ENCODE data around the gene ATRNL1. TPM values are rescaled to one million over a fixed set of nuclear protein-coding genes. Genes with fewer than 3 reads are reported as not detected.

Gene ATRNL1
- total RNA-seq, 2 experiments from 2014 or later, result 0.21 TPM; not detected in 1

DNA sequence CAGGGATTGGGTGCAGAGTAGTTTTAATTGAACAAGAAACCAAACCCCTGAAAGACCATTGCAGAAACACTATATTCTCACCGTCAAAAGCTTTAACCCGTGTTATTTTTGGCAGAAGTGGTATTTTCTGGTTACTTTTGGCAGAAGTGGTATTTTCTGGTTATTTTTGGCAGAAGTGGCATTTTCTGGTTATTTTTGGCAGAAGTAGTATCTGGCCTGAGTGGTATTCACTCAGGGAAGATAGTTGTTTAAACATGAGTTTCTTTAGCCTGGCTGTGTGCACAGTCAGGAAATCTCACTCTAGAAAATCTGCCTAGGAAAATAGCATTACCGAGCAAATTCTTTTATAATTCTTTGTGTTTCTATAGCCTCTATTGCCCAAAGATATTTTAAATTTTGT lies 857.2 kb downstream of the ATRNL1 start:
- ChIA-PET CTCF (no interaction called here), POLR2A (no interaction called here)
- Mint-ChIP-seq H3K27ac (no peak overlapping the region), H3K9me3 (ENCODE audit: low read depth) (no peaks in the 10 kb centered on the region), H3K4me3 (no peak overlapping the region), H3K36me3 (ENCODE audit: low read depth) (no peaks in the 10 kb centered on the region), H3K27me3 (no peaks in the 10 kb centered on the region), H3K4me1 (no peaks in the 10 kb centered on the region)
- intact Hi-C loops (cut with DNase I, micrococcal nuclease), result no loop called here
- ATAC-seq (no peak), DNase-seq (no peak)

DNA sequence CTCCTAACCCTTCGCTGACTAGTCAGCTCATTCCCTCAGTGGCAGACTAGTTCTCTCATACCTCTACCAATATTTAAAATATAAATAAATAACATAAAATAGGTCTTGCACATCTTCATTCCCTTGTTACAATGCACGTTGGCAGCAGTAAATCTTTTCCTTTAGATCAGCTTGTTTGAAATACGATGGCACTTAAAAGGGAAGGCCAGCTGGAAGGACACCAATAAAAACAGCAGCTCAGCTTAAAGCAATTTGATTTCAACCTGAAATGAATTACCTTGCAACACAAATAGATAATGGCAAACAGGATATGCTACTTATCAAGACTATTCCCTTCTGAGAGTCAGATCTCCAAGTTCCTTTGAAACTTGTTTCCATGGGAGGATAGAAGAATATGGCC lies 858.1 kb downstream of the ATRNL1 start:
- no peak for DNase-seq
- no peak for ATAC-seq
- Mint-ChIP-seq H3K36me3 (ENCODE audit: low read depth) (no peaks in the 10 kb centered on the region), H3K4me3 (no peak overlapping the region), H3K27me3 (no peaks in the 10 kb centered on the region), H3K4me1 (no peaks in the 10 kb centered on the region), H3K27ac (no peak overlapping the region), H3K9me3 (ENCODE audit: low read depth) (no peaks in the 10 kb centered on the region)
- POLR2A ChIA-PET, result no interaction called here
- CTCF ChIA-PET, result no interaction called here
- intact Hi-C loops (cut with DNase I, micrococcal nuclease), result no loop called here

DNA sequence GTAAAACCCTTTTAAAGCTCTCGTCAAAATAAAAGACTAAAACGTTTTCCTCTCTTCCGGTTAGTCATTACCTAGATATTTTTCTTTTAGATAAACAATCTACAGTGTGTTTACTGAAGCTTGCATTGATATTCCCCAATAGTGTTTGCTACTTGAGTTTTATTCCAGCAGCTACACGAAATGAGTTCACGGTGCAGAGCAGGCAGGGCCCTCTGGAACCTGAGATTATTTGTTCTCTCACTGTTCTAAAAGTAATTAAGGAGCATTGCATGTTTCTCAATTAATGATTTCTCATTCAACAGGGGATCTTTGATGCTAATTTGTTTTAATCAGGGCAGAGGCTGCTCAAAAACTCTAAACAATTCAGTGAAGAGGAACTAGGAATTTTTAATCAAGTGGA lies 860.1 kb downstream of the ATRNL1 start:
- Mint-ChIP-seq H3K36me3 (ENCODE audit: low read depth) (no peaks in the 10 kb centered on the region), H3K4me1 (no peaks in the 10 kb centered on the region), H3K4me3 (no peak overlapping the region), H3K9me3 (ENCODE audit: low read depth) (no peaks in the 10 kb centered on the region), H3K27me3 (no peaks in the 10 kb centered on the region), H3K27ac (no peak overlapping the region)
- DNase-seq (no peak), ATAC-seq (no peak)
- POLR2A ChIA-PET, result no interaction called here
- intact Hi-C loops (cut with DNase I, micrococcal nuclease), result no loop called here
- CTCF ChIA-PET, result interaction anchor here (1.1 kb wide), 1 partner anchor 26 kb away, joined by 4 read pairs; no protein-coding TSS in a partner anchor

DNA sequence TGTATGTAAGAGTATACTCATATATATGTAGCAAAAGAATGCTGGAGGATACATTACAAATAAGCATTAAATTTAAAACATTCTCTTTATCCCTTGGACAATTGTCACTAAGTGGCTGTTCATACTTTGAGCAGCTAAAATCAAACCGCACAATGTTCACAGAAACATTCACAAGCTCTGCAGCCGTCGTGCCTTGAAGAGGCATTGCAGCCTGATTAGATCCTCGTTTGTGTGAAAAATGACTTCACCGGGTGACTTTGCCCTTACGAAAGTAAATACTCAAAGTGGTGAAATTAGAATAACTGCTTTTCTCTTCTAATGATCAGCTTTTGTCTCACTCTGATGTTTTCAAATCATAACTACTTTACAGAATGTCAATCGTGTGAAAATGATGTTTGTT lies 860.8 kb downstream of the ATRNL1 start:
- no peaks in the 10 kb centered on the region for H3K9me3 Mint-ChIP-seq (ENCODE audit: low read depth)
- no peak for ATAC-seq
- H3K4me1 Mint-ChIP-seq, result no peaks in the 10 kb centered on the region
- H3K36me3 Mint-ChIP-seq (ENCODE audit: low read depth), result no peaks in the 10 kb centered on the region
- no peak overlapping the region for H3K27ac Mint-ChIP-seq
- intact Hi-C loops (cut with DNase I, micrococcal nuclease), result no loop called here
- POLR2A ChIA-PET, result no interaction called here
- no peak for DNase-seq
- CTCF ChIA-PET, result no interaction called here
- no peaks in the 10 kb centered on the region for H3K27me3 Mint-ChIP-seq
- no peak overlapping the region for H3K4me3 Mint-ChIP-seq

DNA sequence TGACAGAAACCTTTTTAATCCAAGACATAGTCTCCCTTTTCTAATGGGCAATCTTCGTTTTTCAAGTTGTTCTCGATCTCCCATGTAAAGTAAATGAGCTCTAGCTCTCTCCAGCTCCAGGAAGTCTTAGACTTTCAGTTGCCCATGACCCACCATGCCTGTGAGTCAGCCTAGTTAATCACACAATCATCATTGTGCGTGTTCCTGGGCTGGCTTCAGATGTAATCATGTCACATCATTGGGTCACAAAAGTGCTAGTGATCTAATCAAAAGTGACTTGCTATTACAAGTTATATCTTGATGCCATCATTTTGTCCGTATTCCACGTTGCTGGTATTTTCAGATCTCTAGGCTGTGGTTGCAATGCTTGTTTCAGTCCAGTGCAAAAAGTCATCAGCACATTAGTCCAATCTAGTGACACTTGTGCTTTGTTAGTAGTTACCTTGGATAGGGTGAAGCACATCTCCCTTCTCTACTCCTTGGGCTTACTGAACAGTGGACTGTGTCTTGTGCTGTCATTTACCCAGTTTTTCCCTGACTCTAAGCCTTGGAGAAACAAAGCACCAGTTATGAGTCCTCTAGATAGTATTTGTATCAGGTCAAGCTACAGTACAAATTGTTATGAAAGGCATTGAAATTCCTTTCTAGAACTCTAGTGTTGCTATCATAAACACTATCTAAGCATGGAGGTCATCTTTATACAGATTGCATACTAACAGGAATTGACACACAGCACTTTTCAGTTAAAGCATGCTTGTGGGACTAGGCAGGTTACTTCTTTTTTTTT lies 863.3 kb downstream of the ATRNL1 start:
- H3K27me3 Mint-ChIP-seq, result no peaks in the 10 kb centered on the region
- no peaks in the 10 kb centered on the region for H3K4me1 Mint-ChIP-seq
- no peak overlapping the region for H3K27ac Mint-ChIP-seq
- no peaks in the 10 kb centered on the region for H3K36me3 Mint-ChIP-seq (ENCODE audit: low read depth)
- H3K9me3 Mint-ChIP-seq (ENCODE audit: low read depth), result no peaks in the 10 kb centered on the region
- CTCF ChIA-PET, result interaction anchor here (0.7 kb wide), 1 partner anchor 183 kb away, joined by 3 read pairs; no protein-coding TSS in a partner anchor
- no peak for DNase-seq
- ATAC-seq, result no peak
- POLR2A ChIA-PET, result no interaction called here
- intact Hi-C loops (cut with DNase I, micrococcal nuclease), result no loop called here
- no peak overlapping the region for H3K4me3 Mint-ChIP-seq

DNA sequence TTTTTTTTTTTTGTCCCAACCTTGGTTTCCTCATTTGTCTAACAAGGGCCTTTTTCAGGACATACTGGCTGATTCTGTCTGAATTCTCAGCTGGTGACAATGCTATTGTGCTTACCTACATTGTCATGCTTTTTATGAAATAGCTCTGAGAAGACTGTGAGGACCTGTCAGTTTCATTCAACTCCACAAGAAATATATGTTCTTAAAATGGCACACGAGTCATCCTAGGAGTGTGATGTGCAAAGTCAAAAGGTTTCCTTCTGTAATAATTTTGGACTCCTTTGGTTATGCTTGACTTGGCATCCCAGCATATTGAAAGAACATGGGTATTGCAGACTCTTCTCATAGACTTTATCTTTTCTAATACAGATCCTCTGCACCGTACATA lies 863.8 kb downstream of the ATRNL1 start:
- H3K9me3 Mint-ChIP-seq (ENCODE audit: low read depth), result no peaks in the 10 kb centered on the region
- H3K27me3 Mint-ChIP-seq, result no peaks in the 10 kb centered on the region
- ATAC-seq, result no peak
- no peak for DNase-seq
- H3K4me1 Mint-ChIP-seq, result no peaks in the 10 kb centered on the region
- intact Hi-C loops (cut with DNase I, micrococcal nuclease), result no loop called here
- H3K4me3 Mint-ChIP-seq, result no peak overlapping the region
- ChIA-PET POLR2A (no interaction called here), CTCF (interaction anchor here (0.7 kb wide), 1 partner anchor 183 kb away, joined by 3 read pairs; no protein-coding TSS in a partner anchor)
- no peak overlapping the region for H3K27ac Mint-ChIP-seq
- H3K36me3 Mint-ChIP-seq (ENCODE audit: low read depth), result no peaks in the 10 kb centered on the region

DNA sequence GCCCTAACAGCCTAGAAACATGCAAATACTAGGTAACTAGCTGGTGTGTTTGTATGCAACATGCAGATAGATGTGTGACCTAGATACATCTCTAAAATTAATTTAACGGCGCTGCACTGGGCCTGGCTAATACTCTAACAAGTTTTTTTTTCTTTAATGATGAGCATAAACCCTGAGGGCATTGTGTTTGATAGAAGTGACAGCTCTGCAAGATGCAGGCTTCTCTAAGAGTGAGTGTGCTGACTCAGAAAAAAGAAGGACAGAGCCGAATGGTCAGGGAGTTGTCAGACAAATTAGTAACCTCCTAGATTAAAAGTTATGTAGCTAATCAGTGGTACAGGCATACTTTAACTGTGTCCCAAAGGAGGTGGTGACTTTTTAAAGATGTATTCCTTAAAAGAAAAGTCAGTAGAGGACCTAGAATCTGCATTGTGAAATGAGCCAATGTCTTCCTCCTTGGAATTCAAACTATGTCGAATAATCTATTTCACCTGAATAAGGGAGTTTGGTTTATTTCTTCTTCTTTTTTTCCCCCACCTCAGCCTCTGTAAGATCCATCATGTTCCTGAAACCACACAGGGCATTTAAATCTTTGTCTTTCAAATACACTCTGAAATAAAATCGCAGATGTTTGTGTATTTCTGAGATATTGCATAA lies 864.7 kb downstream of the ATRNL1 start:
- intact Hi-C loops (cut with DNase I, micrococcal nuclease), result no loop called here
- no peak overlapping the region for H3K27ac Mint-ChIP-seq
- DNase-seq, result no peak
- CTCF ChIA-PET, result no interaction called here
- ATAC-seq, result no peak
- H3K9me3 Mint-ChIP-seq (ENCODE audit: low read depth), result no peaks in the 10 kb centered on the region
- no peak overlapping the region for H3K4me3 Mint-ChIP-seq
- no peaks in the 10 kb centered on the region for H3K4me1 Mint-ChIP-seq
- H3K36me3 Mint-ChIP-seq (ENCODE audit: low read depth), result no peaks in the 10 kb centered on the region
- POLR2A ChIA-PET, result interaction anchor here (0.6 kb wide), 1 partner anchor 679 kb away, joined by 12 read pairs; no protein-coding TSS in a partner anchor
- no peaks in the 10 kb centered on the region for H3K27me3 Mint-ChIP-seq

DNA sequence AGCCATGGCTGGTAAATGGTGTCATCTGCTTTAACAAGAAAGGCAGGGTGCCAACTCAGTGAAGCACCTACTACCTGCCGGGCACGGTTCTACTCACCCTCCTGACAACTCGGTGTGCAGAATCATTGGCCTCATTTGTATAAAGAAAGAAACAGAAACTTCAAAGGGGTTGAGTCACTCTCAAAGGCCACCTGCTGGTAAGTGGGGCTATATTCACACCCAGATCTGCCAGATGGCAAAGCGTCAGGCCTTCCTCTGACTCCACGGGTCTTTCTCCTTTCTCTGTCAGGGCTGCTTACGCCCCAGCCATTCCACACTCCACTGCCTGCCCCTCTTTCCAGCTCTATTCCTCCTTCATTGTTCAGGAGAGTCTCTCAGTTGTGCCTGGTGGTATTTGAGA lies 870.7 kb downstream of the ATRNL1 start:
- intact Hi-C loops (cut with DNase I, micrococcal nuclease), result no loop called here
- peak; percentile 36 for ATAC-seq
- POLR2A ChIA-PET, result no interaction called here
- no peaks in the 10 kb centered on the region for H3K4me1 Mint-ChIP-seq
- H3K27me3 Mint-ChIP-seq, result no peaks in the 10 kb centered on the region
- peak; percentile 10 for DNase-seq
- no peak overlapping the region for H3K4me3 Mint-ChIP-seq
- H3K9me3 Mint-ChIP-seq (ENCODE audit: low read depth), result peaks cover 6% of the 10 kb centered on the region
- CTCF ChIA-PET, result no interaction called here
- H3K36me3 Mint-ChIP-seq (ENCODE audit: low read depth), result no peaks in the 10 kb centered on the region
- no peak overlapping the region for H3K27ac Mint-ChIP-seq

DNA sequence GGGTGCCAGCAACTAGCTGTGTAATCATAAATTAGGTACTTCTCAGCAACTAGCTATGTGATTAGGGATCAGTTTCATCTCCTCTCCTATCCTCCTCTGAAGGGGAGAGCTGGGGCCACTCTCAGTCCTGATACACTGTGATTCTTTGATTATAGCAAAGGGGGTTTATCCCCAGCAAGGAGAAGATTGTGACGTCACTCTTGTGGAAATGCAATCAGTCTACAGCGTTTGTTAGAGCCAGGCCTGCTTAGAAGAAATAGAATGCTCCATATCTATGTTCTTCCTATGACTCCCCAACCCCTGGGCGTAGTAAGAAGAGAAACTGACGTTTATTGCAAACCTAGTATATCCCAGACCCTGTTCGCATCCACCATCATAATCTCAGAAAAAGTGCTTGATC lies 871.7 kb downstream of the ATRNL1 start:
- no peak overlapping the region for H3K27ac Mint-ChIP-seq
- H3K36me3 Mint-ChIP-seq (ENCODE audit: low read depth), result no peaks in the 10 kb centered on the region
- ATAC-seq (no peak), DNase-seq (no peak)
- ChIA-PET POLR2A (no interaction called here), CTCF (no interaction called here)
- no peaks in the 10 kb centered on the region for H3K27me3 Mint-ChIP-seq
- no peak overlapping the region for H3K4me3 Mint-ChIP-seq
- intact Hi-C loops (cut with DNase I, micrococcal nuclease), result no loop called here
- H3K9me3 Mint-ChIP-seq (ENCODE audit: low read depth), result peaks cover 6% of the 10 kb centered on the region
- H3K4me1 Mint-ChIP-seq, result no peaks in the 10 kb centered on the region

DNA sequence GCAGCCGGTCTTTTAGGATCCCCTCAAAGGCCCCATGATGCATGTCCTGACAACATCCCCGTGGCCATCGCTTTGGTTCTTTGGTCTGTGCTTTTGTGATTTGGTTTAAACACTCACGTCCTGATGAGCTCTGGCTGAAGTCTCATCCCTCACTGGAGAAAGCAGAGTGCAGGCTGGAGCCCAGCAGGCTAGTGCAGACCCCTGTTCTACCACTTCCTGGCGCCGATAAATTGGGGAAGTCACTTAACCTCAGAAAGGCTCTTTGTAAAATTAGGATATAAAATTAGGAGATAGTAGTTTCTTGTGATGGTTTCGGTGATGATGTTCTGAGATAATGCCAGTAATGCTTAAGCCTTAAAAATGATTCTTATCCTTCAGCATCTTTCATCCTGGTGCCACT lies 872.2 kb downstream of the ATRNL1 start:
- Mint-ChIP-seq H3K27ac (no peak overlapping the region), H3K9me3 (ENCODE audit: low read depth) (peaks cover 6% of the 10 kb centered on the region), H3K36me3 (ENCODE audit: low read depth) (no peaks in the 10 kb centered on the region), H3K27me3 (no peaks in the 10 kb centered on the region), H3K4me1 (no peaks in the 10 kb centered on the region), H3K4me3 (no peak overlapping the region)
- intact Hi-C loops (cut with DNase I, micrococcal nuclease), result no loop called here
- no peak for DNase-seq
- ChIA-PET POLR2A (no interaction called here), CTCF (no interaction called here)
- no peak for ATAC-seq

DNA sequence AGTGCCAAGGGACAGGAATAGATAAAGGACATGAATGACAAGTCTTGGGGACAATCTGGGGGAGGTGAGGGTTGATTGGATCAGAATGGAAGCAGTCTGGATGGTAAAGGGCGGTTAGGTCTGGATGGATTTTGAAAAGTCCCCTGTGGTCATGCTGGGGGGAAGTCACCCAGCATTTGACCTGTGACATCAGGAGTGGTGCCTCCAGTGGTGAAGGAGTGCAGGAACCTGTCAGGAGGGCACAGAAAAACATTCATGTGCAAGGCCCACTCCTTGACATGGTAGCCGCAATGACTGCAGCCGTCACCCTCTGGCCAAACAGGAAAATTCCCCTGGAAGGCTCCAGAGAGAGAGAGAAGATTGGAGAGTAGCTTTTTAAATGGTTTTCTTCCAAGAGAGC lies 875.1 kb downstream of the ATRNL1 start:
- no peak for ATAC-seq
- Mint-ChIP-seq H3K36me3 (ENCODE audit: low read depth) (no peaks in the 10 kb centered on the region), H3K4me1 (no peaks in the 10 kb centered on the region), H3K4me3 (no peak overlapping the region), H3K27me3 (peaks cover 2% of the 10 kb centered on the region), H3K27ac (no peak overlapping the region), H3K9me3 (ENCODE audit: low read depth) (peaks cover 9% of the 10 kb centered on the region)
- ChIA-PET CTCF (no interaction called here), POLR2A (no interaction called here)
- DNase-seq, result no peak
- intact Hi-C loops (cut with DNase I, micrococcal nuclease), result no loop called here

DNA sequence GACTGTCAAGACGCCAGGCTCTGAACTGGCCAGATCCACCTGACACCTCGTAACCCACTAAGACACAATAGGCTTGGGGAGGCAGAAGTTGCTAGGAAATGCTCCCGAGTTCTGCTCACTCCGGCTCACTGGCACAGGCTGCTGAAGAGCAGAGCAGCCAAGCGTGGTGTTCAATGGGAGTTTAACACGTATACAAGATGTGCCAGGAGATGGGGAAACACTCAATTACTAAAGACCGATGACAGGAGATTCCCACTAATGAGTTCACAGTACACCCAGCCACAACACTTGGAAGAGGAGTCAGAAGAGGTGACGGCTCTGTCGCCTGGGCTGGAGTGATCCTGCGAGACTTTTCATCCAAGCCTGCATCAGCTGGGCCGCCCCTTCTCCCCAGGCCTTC lies 876.4 kb downstream of the ATRNL1 start:
- Mint-ChIP-seq H3K27me3 (peaks cover 2% of the 10 kb centered on the region), H3K9me3 (ENCODE audit: low read depth) (peaks cover 12% of the 10 kb centered on the region), H3K4me3 (no peak overlapping the region), H3K36me3 (ENCODE audit: low read depth) (no peaks in the 10 kb centered on the region), H3K4me1 (no peaks in the 10 kb centered on the region), H3K27ac (no peak overlapping the region)
- intact Hi-C loops (cut with DNase I, micrococcal nuclease), result no loop called here
- ChIA-PET POLR2A (no interaction called here), CTCF (no interaction called here)
- DNase-seq (no peak), ATAC-seq (no peak)

All from activated CD4-positive, alpha-beta T cell treated with anti-CD3 and anti-CD28 coated beads for 36 hours (primary cell).